PC-9 (cell line): ENCODE measurements around the gene NCOA4.
"Not testable (repeated sequence)": the region's sequence is repeated elsewhere in the genome, so short reads cannot be mapped to it uniquely, and the experiment has no call there.

ENCODE experiments used
- EZH2 ChIP-seq: fragments of 200-600 bp; sonication (generic); IDR thresholded peaks from 2 replicates; pipeline ENCODE4 v1.8.0; 2017; ENCODE audit warnings: antibody characterized with exemption, low read depth
- TF ChIP-seq, protein P1 (sequence below): fragments of 200-600 bp; sonication (generic); conservative IDR thresholded peaks from 2 replicates; pipeline ENCODE4 v1.6.1; 2017; ENCODE audit warnings: mixed run types, antibody characterized with exemption, mild to moderate bottlenecking, moderate library complexity

DNA sequence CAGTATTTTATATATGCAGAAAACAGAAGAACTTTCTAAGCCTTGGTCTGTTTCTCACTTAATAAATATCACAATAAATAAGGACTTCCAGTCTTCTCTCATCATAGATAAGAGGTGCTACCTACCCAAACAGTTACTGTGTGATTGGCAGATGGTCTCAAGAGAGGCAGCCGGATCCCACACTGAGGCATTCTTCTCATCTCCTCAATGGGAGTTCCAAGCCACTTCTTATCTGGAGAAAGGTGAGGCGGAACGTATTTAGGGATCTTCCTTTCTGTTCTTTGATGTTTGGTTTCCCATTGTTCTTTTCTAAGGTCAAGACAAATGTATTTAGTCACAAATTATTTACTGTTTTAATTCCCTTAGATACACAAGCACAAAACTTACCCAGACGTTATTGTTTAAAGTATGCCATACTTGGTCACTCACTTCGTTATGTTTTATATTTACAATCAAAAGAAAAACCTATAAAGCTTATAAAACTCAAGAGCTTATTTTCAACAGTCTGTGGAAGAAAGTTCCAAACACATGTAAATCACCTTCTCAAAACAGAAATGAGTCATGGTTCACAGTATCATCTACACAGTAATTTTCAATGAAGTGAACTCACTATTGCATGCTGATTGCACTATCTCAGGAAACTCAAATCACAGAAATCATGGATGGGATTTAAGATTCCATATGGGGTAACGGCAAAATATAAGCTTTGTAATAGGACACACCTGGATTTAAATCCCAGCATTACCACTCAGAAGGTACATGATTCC lies 67.6 kb downstream of the NCOA4 start:
- TF ChIP-seq, protein P1, sequence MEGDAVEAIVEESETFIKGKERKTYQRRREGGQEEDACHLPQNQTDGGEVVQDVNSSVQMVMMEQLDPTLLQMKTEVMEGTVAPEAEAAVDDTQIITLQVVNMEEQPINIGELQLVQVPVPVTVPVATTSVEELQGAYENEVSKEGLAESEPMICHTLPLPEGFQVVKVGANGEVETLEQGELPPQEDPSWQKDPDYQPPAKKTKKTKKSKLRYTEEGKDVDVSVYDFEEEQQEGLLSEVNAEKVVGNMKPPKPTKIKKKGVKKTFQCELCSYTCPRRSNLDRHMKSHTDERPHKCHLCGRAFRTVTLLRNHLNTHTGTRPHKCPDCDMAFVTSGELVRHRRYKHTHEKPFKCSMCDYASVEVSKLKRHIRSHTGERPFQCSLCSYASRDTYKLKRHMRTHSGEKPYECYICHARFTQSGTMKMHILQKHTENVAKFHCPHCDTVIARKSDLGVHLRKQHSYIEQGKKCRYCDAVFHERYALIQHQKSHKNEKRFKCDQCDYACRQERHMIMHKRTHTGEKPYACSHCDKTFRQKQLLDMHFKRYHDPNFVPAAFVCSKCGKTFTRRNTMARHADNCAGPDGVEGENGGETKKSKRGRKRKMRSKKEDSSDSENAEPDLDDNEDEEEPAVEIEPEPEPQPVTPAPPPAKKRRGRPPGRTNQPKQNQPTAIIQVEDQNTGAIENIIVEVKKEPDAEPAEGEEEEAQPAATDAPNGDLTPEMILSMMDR, result not testable (repeated sequence)
- not testable (repeated sequence) for TF ChIP-seq EZH2
